ENCODE data around the gene AHSG.

Gene AHSG

DNA sequence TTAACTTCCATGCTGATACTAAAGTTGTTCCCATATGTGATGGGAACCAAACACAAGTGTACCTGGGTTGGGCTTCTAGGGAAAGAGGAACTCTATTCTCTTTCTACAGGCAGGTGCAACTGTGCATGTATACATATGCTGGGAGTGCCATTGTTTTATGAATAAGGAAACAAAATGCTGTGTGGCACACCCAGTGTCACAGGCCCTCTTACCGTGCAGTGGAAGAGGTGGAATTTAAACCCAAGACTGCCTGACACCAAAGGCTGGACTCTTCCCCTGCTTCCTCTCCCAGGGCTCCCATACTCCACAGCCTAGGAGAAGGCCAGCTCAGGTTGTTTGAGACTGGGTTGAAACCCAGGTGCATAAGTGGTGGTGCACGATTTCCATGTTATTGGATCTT lies 25.4 kb downstream of the AHSG start:
- no peak overlapping the region for H2AFZ ChIP-seq (ENCODE audit: low read length)
- H3K9me3 ChIP-seq (replicated peaks in 1 of 2; ENCODE audit: control insufficient read depth in 2 of 2, insufficient read depth in 1 of 2, low read depth in 1 of 2, low read length in 2 of 2): no peaks in the 10 kb centered on the region
- no peaks in the 10 kb centered on the region for H3K79me1 ChIP-seq (ENCODE audit: low read depth, low read length)
- H2AK5ac ChIP-seq (ENCODE audit: low read depth, low read length): no peak overlapping the region
- no peak overlapping the region for H4K8ac ChIP-seq (ENCODE audit: low read depth, low read length)
- no peaks in the 10 kb centered on the region for H3K36me3 ChIP-seq (replicated peaks in 1 of 2; ENCODE audit: control insufficient read depth in 2 of 2, insufficient read depth in 2 of 2, low read length in 2 of 2)
- no peak overlapping the region for H3K4ac ChIP-seq (ENCODE audit: low read length)
- no peak overlapping the region for H2BK5ac ChIP-seq (ENCODE audit: low read length)
- H3K27me3 ChIP-seq (ENCODE audit: control insufficient read depth in 3 of 3, insufficient read depth in 3 of 3, low read depth in 1 of 3, low read length in 3 of 3): peaks cover 0 to 37% (median 2%) of the 10 kb centered on the region in 3 experiments
- H3K14ac ChIP-seq (ENCODE audit: low read length): no peak overlapping the region
- H2BK12ac ChIP-seq (ENCODE audit: low read length): no peak overlapping the region
- H3K9ac ChIP-seq (ENCODE audit: low read depth, low read length, poor library complexity): no peak overlapping the region
- WGBS, 2 donors (ENCODE audit: extremely low coverage in 2 of 2, insufficient read length in 2 of 2, insufficient replicate concordance in 1 of 2): no CpG with 5 or more reads among the region's 2 CpGs
- no peak overlapping the region for H3K4me2 ChIP-seq (ENCODE audit: insufficient read depth, low read length, poor library complexity, severe bottlenecking)
- no peak overlapping the region for H4K91ac ChIP-seq (ENCODE audit: low read depth, low read length, poor library complexity)
- no peak for DNase-seq (ENCODE audit: low spot score)
- H2BK15ac ChIP-seq (ENCODE audit: low read length): no peak overlapping the region
- H3K27ac ChIP-seq (replicated peaks; ENCODE audit: low read length): no peak overlapping the region
- no peak overlapping the region for H3K4me3 ChIP-seq (ENCODE audit: low read length in 2 of 2)
- no peak overlapping the region for H2BK120ac ChIP-seq (ENCODE audit: low read depth, low read length)
- H3K23ac ChIP-seq (ENCODE audit: low read depth, low read length, poor library complexity): no peak overlapping the region
- H3K18ac ChIP-seq (ENCODE audit: low read length): no peak overlapping the region
- peaks cover 0 to 2% of the 10 kb centered on the region in 2 donors for H3K4me1 ChIP-seq (ENCODE audit: control insufficient read depth in 2 of 2, insufficient read depth in 1 of 2, low read depth in 1 of 2, low read length in 2 of 2)

DNA sequence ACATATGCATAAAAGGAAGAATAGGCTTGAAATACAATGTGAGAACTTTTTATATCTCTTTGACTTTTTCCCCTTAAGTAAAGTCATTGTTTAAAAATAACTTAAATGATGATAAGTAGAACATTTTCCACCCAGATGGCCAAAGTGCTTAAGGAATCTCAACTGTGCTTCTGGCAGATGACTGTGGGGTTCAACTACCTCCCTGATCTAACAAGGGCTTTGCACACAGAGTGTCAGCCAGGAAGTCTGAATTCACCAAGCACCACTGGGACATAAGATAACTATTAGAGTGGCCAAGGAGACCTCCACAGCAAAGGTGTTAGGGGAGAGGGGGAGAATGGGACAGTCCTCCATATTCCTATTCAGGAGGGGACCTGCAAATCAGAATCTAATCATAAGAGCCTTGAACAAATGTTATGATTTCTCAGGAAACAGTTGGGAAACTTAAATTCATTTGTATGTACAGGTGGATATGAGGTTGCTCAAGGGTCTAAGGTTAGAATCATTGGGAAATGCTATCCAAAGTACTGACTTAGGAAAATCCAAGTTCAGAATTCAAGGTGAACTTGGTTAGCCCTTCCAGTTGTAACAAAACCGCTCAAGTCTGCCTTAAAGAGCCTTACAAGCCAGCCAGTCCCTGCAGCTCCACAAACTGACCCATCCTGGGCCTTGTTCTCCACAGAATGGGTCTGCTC lies 27.1 kb downstream of the AHSG start, which contains the start of gene FETUB:
FETUB (plus strand) TSS at position 622 of the 695 bp plus-strand sequence; CDS start at position 684, 62 bp downstream.
- Histone ChIP-seq H3K27me3 (ENCODE audit: control insufficient read depth in 3 of 3, insufficient read depth in 3 of 3, low read depth in 1 of 3, low read length in 3 of 3) (peaks cover 0 to 37% (median 2%) of the 10 kb centered on the region in 3 experiments), H3K4me2 (ENCODE audit: insufficient read depth, low read length, poor library complexity, severe bottlenecking) (no peak within 1 kb of the TSS), H3K36me3 (replicated peaks in 1 of 2; ENCODE audit: control insufficient read depth in 2 of 2, insufficient read depth in 2 of 2, low read length in 2 of 2) (no peaks in the 10 kb centered on the region), H2AFZ (ENCODE audit: low read length) (peak within 1 kb of the TSS; percentile 62), H2BK5ac (ENCODE audit: low read length) (no peak within 1 kb of the TSS), H2BK15ac (ENCODE audit: low read length) (no peak within 1 kb of the TSS), H2BK120ac (ENCODE audit: low read depth, low read length) (no peak within 1 kb of the TSS), H2AK5ac (ENCODE audit: low read depth, low read length) (no peak within 1 kb of the TSS), H3K9me3 (replicated peaks in 1 of 2; ENCODE audit: control insufficient read depth in 2 of 2, insufficient read depth in 1 of 2, low read depth in 1 of 2, low read length in 2 of 2) (no peaks in the 10 kb centered on the region), H4K91ac (ENCODE audit: low read depth, low read length, poor library complexity) (no peak within 1 kb of the TSS), H3K4me3 (ENCODE audit: low read length in 2 of 2) (no peak within 1 kb of the TSS), H3K9ac (ENCODE audit: low read depth, low read length, poor library complexity) (no peak within 1 kb of the TSS), H3K4me1 (ENCODE audit: control insufficient read depth in 2 of 2, insufficient read depth in 1 of 2, low read depth in 1 of 2, low read length in 2 of 2) (peaks cover 0 to 2% of the 10 kb centered on the region in 2 donors), H2BK12ac (ENCODE audit: low read length) (no peak within 1 kb of the TSS), H3K18ac (ENCODE audit: low read length) (no peak within 1 kb of the TSS), H3K23ac (ENCODE audit: low read depth, low read length, poor library complexity) (no peak within 1 kb of the TSS), H3K4ac (ENCODE audit: low read length) (no peak within 1 kb of the TSS), H4K8ac (ENCODE audit: low read depth, low read length) (no peak within 1 kb of the TSS), H3K79me1 (ENCODE audit: low read depth, low read length) (no peaks in the 10 kb centered on the region), H3K14ac (ENCODE audit: low read length) (no peak within 1 kb of the TSS), H3K27ac (replicated peaks; ENCODE audit: low read length) (no peak within 1 kb of the TSS)
- WGBS, 2 donors (ENCODE audit: extremely low coverage in 2 of 2, insufficient read length in 2 of 2, insufficient replicate concordance in 1 of 2): no CpG with 5 or more reads among the region's 1 CpG
- DNase-seq (ENCODE audit: low spot score): no peak

DNA sequence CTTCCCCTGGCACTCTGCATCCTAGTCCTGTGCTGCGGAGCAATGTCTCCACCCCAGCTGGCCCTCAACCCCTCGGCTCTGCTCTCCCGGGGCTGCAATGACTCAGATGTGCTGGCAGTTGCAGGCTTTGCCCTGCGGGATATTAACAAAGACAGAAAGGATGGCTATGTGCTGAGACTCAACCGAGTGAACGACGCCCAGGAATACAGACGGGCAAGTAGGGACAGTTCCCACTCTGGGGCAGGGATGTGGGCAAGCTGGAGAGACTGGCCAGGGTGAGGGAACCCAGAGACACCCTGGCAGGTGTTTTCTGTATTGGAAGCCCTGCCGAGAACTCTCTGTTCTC lies 27.6 kb downstream of the AHSG start:
- Histone ChIP-seq H2BK15ac (ENCODE audit: low read length) (no peak overlapping the region), H4K8ac (ENCODE audit: low read depth, low read length) (no peak overlapping the region), H3K18ac (ENCODE audit: low read length) (no peak overlapping the region), H3K27me3 (ENCODE audit: control insufficient read depth in 3 of 3, insufficient read depth in 3 of 3, low read depth in 1 of 3, low read length in 3 of 3) (peaks cover 0 to 37% (median 2%) of the 10 kb centered on the region in 3 experiments), H3K79me1 (ENCODE audit: low read depth, low read length) (no peaks in the 10 kb centered on the region), H3K4me2 (ENCODE audit: insufficient read depth, low read length, poor library complexity, severe bottlenecking) (no peak overlapping the region), H3K4ac (ENCODE audit: low read length) (no peak overlapping the region), H4K91ac (ENCODE audit: low read depth, low read length, poor library complexity) (no peak overlapping the region), H3K14ac (ENCODE audit: low read length) (no peak overlapping the region), H2BK12ac (ENCODE audit: low read length) (no peak overlapping the region), H3K27ac (replicated peaks; ENCODE audit: low read length) (no peak overlapping the region), H3K36me3 (replicated peaks in 1 of 2; ENCODE audit: control insufficient read depth in 2 of 2, insufficient read depth in 2 of 2, low read length in 2 of 2) (no peaks in the 10 kb centered on the region), H2BK120ac (ENCODE audit: low read depth, low read length) (no peak overlapping the region), H2AK5ac (ENCODE audit: low read depth, low read length) (no peak overlapping the region), H3K23ac (ENCODE audit: low read depth, low read length, poor library complexity) (no peak overlapping the region), H2BK5ac (ENCODE audit: low read length) (no peak overlapping the region), H2AFZ (ENCODE audit: low read length) (peak overlapping the region; percentile 62), H3K4me3 (ENCODE audit: low read length in 2 of 2) (no peak overlapping the region), H3K9me3 (replicated peaks in 1 of 2; ENCODE audit: control insufficient read depth in 2 of 2, insufficient read depth in 1 of 2, low read depth in 1 of 2, low read length in 2 of 2) (no peaks in the 10 kb centered on the region), H3K4me1 (ENCODE audit: control insufficient read depth in 2 of 2, insufficient read depth in 1 of 2, low read depth in 1 of 2, low read length in 2 of 2) (peaks cover 0 to 2% of the 10 kb centered on the region in 2 donors), H3K9ac (ENCODE audit: low read depth, low read length, poor library complexity) (no peak overlapping the region)
- WGBS, 2 donors (ENCODE audit: extremely low coverage in 2 of 2, insufficient read length in 2 of 2, insufficient replicate concordance in 1 of 2): no CpG with 5 or more reads among the region's 9 CpGs
- no peak for DNase-seq (ENCODE audit: low spot score)

DNA sequence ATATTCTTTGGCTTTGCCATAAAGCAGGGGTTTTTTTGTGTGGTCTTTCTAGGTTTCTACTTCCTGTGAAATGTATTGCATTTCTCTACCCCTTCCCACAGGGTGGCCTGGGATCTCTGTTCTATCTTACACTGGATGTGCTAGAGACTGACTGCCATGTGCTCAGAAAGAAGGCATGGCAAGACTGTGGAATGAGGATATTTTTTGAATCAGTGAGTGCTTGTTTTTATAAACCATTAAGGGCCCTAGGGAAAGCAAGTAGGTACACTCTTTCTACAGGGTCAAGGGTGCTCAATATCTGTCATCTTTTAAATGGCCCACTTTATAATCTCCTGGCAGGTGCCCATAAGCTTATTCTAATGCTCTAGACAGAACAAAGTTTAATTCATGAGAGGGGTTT lies 28.1 kb downstream of the AHSG start:
- Histone ChIP-seq H2BK12ac (ENCODE audit: low read length) (no peak overlapping the region), H2BK5ac (ENCODE audit: low read length) (no peak overlapping the region), H3K4me3 (ENCODE audit: low read length in 2 of 2) (no peak overlapping the region), H3K23ac (ENCODE audit: low read depth, low read length, poor library complexity) (no peak overlapping the region), H3K14ac (ENCODE audit: low read length) (no peak overlapping the region), H3K18ac (ENCODE audit: low read length) (no peak overlapping the region), H2AFZ (ENCODE audit: low read length) (peak overlapping the region; percentile 62), H4K91ac (ENCODE audit: low read depth, low read length, poor library complexity) (no peak overlapping the region), H2BK120ac (ENCODE audit: low read depth, low read length) (no peak overlapping the region), H3K27ac (replicated peaks; ENCODE audit: low read length) (no peak overlapping the region), H3K4me2 (ENCODE audit: insufficient read depth, low read length, poor library complexity, severe bottlenecking) (no peak overlapping the region), H2BK15ac (ENCODE audit: low read length) (no peak overlapping the region), H3K27me3 (ENCODE audit: control insufficient read depth in 3 of 3, insufficient read depth in 3 of 3, low read depth in 1 of 3, low read length in 3 of 3) (peaks cover 0 to 34% (median 2%) of the 10 kb centered on the region in 3 experiments), H3K4ac (ENCODE audit: low read length) (no peak overlapping the region), H3K9me3 (replicated peaks in 1 of 2; ENCODE audit: control insufficient read depth in 2 of 2, insufficient read depth in 1 of 2, low read depth in 1 of 2, low read length in 2 of 2) (no peaks in the 10 kb centered on the region), H4K8ac (ENCODE audit: low read depth, low read length) (no peak overlapping the region), H2AK5ac (ENCODE audit: low read depth, low read length) (no peak overlapping the region), H3K4me1 (ENCODE audit: control insufficient read depth in 2 of 2, insufficient read depth in 1 of 2, low read depth in 1 of 2, low read length in 2 of 2) (peaks cover 0 to 2% of the 10 kb centered on the region in 2 donors), H3K79me1 (ENCODE audit: low read depth, low read length) (no peaks in the 10 kb centered on the region), H3K36me3 (replicated peaks in 1 of 2; ENCODE audit: control insufficient read depth in 2 of 2, insufficient read depth in 2 of 2, low read length in 2 of 2) (no peaks in the 10 kb centered on the region), H3K9ac (ENCODE audit: low read depth, low read length, poor library complexity) (no peak overlapping the region)
- DNase-seq (ENCODE audit: low spot score): no peak

All from neuronal stem cell (in vitro differentiated cells).